Adrenal gland (tissue), 5 donors: ENCODE results near the gene CLUH.

Source experiments
- CTCF ChIP-seq, 6 experiments: fragments of 450-650 bp in 4 of 6; fragments of 200-600 bp in 2 of 6; sonication (generic) in 1 of 6; IDR thresholded peaks; 1 replicate in 5 of 6; 2 replicates in 1 of 6; pipeline versions ENCODE4 v1.5.1 to v1.8.0; 2016 to 2021; ENCODE audit warnings: antibody characterized with exemption in 6 of 6, mild to moderate bottlenecking in 2 of 6, moderate library complexity in 1 of 6
- POLR2A ChIP-seq, 2 donors: fragments of 450-650 bp; IDR thresholded peaks; one replicate each; pipeline ENCODE4 v1.6.1; 2017; ENCODE audit warnings: antibody characterized with exemption in 2 of 2, mild to moderate bottlenecking in 2 of 2, moderate library complexity in 1 of 2
- donor health status: DM: no; HTN: no; CAD: no.

GRCh38 chr17:2695243-2695960, 16.2 kb downstream of the CLUH start:
- TF ChIP-seq CTCF (IDR thresholded peaks at IDR 0.05) (no peak), POLR2A (IDR thresholded peaks at IDR 0.05) (no peak)
